A549 (cell line): ENCODE measurements around the gene CHD9. TPM values are rescaled to one million over a fixed set of nuclear protein-coding genes. Genes with fewer than 3 reads are reported as not detected.
A peak's percentile ranks its signal among the peaks of the same experiment; 100 is the strongest.

Source experiments
- ATAC-seq, 2 experiments: fragments of 200-7000 bp in 1 of 2; fragments of >200 bp in 1 of 2; cut with Nextera tagmentation in 1 of 2; cut with Tn5 transposase in 1 of 2; 3 replicates each; pipeline versions ENCODE4 v1.8.0 to v1.9.1; 2018 to 2020; ENCODE audit warnings: mild to moderate bottlenecking in 1 of 2, moderate library complexity in 1 of 2
- CTCF ChIA-PET: fragments of 300-600 bp; sonication (Branson Sonifier 250); formaldehyde crosslinking; extraction: SDS; loops from one replicate; lab custom pipeline; 2021; ENCODE audit warnings: antibody characterized with exemption, inconsistent platforms; lab: Yijun Ruan, JAX
- POLR2A ChIA-PET: fragments of 350-600 bp; formaldehyde crosslinking; extraction: SDS; loops from one replicate; lab custom pipeline; 2021; ENCODE audit warnings: antibody characterized with exemption, inconsistent platforms; lab: Yijun Ruan, JAX
- DNase-seq, 2 experiments: peaks; one replicate each; pipeline versions ENCODE4 v3.0.0 to v3.0.0-alpha.2; 2011 to 2016; ENCODE audit warnings: low read depth in 1 of 2, low spot score in 1 of 2
- FAIRE-seq: peaks from 2 replicates; lab custom pipeline; 2011; peaks lifted over from hg19 to GRCh38; lab: Jason Lieb, UNC
- H3K27ac ChIP-seq, 2 experiments: fragments of >200 bp; sonication (Bioruptor Twin); formaldehyde crosslinking; 3 replicates each; pipeline ENCODE4 v1.5.1; 2016 to 2017
- H3K4me1 ChIP-seq: fragments of >200 bp; sonication (Bioruptor Twin); formaldehyde crosslinking; 3 replicates; pipeline ENCODE4 v1.6.1; 2016
- H3K4me2 ChIP-seq: fragments of >200 bp; sonication (Bioruptor Twin); formaldehyde crosslinking; 3 replicates; pipeline ENCODE4 v1.6.1; 2016
- H3K4me3 ChIP-seq: fragments of >200 bp; sonication (Bioruptor Twin); formaldehyde crosslinking; 3 replicates; pipeline ENCODE4 v1.5.1; 2016
- H3K9me3 ChIP-seq: fragments of >200 bp; sonication (Bioruptor Twin); formaldehyde crosslinking; 3 replicates; pipeline ENCODE4 v1.6.1; 2016
- ATOH8 ChIP-seq: fragments of 250-450 bp; sonication (Bioruptor Pico); IDR thresholded peaks from 2 replicates; pipeline ENCODE4 v1.5.0; 2020; ENCODE audit warnings: low read depth, mild to moderate bottlenecking, moderate library complexity
- CHD4 ChIP-seq: fragments of 200-600 bp; sonication (generic); IDR thresholded peaks from 2 replicates; pipeline ENCODE4 v1.6.1; 2016; ENCODE audit warnings: antibody characterized with exemption, mild to moderate bottlenecking, borderline replicate concordance
- CTCF ChIP-seq: fragments of >200 bp; sonication (Bioruptor Twin); formaldehyde crosslinking; IDR thresholded peaks from 3 replicates; pipeline ENCODE4 v1.5.1; 2016
- E2F6 ChIP-seq: IDR thresholded peaks from 2 replicates; pipeline ENCODE4 v1.6.1; 2012; ENCODE audit warnings: low read depth, borderline replicate concordance
- EHF ChIP-seq: fragments of 250-450 bp; sonication (Bioruptor Pico); IDR thresholded peaks from 2 replicates; pipeline ENCODE4 v1.5.0; 2020; ENCODE audit warnings: mild to moderate bottlenecking
- ESRRA ChIP-seq: fragments of 150-350 bp; IDR thresholded peaks from 2 replicates; pipeline ENCODE4 v1.6.1; 2014; ENCODE audit warnings: mild to moderate bottlenecking, low read length, borderline replicate concordance
- HES2 ChIP-seq: fragments of >200 bp; sonication (Bioruptor Twin); formaldehyde crosslinking; IDR thresholded peaks from 2 replicates; pipeline ENCODE4 v1.6.1; 2016
- HEYL ChIP-seq: fragments of 250-450 bp; sonication (Bioruptor Pico); IDR thresholded peaks from 2 replicates; pipeline ENCODE4 v1.8.0; 2021; ENCODE audit warnings: mild to moderate bottlenecking, moderate library complexity
- HOXA7 ChIP-seq: fragments of 250-450 bp; sonication (Bioruptor Pico); IDR thresholded peaks from 2 replicates; pipeline ENCODE4 v1.5.0; 2020; ENCODE audit warnings: mild to moderate bottlenecking, moderate library complexity
- JUN ChIP-seq, 2 experiments: fragments of >200 bp; sonication (Bioruptor Twin); formaldehyde crosslinking; IDR thresholded peaks; 2 replicates in 1 of 2; 3 replicates in 1 of 2; pipeline ENCODE4 v1.6.1; 2016 to 2017
- MAFK ChIP-seq: fragments of 450-650 bp; IDR thresholded peaks from 2 replicates; pipeline ENCODE4 v1.6.1; 2014; ENCODE audit not compliant: partially characterized antibody
- NFE2L2 ChIP-seq: fragments of 150-350 bp; conservative IDR thresholded peaks from 2 replicates; pipeline ENCODE4 v1.6.1; 2014; ENCODE audit warnings: low read length
- NPAS2 ChIP-seq: fragments of 250-450 bp; sonication (Bioruptor Pico); IDR thresholded peaks from 2 replicates; pipeline ENCODE4 v1.8.0; 2022; ENCODE audit warnings: mild to moderate bottlenecking, moderate library complexity, borderline replicate concordance
- NR3C1 ChIP-seq: fragments of >200 bp; sonication (Bioruptor Twin); formaldehyde crosslinking; IDR thresholded peaks from 3 replicates; pipeline ENCODE4 v1.6.1; 2017
- PHF8 ChIP-seq: fragments of 200-600 bp; sonication (generic); IDR thresholded peaks from 2 replicates; pipeline ENCODE4 v1.6.1; 2016; ENCODE audit warnings: low read depth, mild to moderate bottlenecking, antibody characterized with exemption, moderate library complexity, borderline replicate concordance
- POLR2AphosphoS2 ChIP-seq: conservative IDR thresholded peaks from 2 replicates; pipeline ENCODE4 v1.6.1; 2012; ENCODE audit warnings: low read length, improper control_type of control experiment, inconsistent platforms
- RAD21 ChIP-seq, 2 experiments: fragments of >200 bp in 1 of 2; sonication (Bioruptor Twin) in 1 of 2; formaldehyde crosslinking in 1 of 2; IDR thresholded peaks in 1 of 2; conservative IDR thresholded peaks in 1 of 2; 2 replicates in 1 of 2; 3 replicates in 1 of 2; pipeline ENCODE4 v1.6.1; 2012 to 2018; ENCODE audit warnings: inconsistent platforms in 1 of 2
- RARB ChIP-seq: fragments of 250-450 bp; sonication (Bioruptor Pico); IDR thresholded peaks from 2 replicates; pipeline ENCODE4 v1.8.0; 2021; ENCODE audit warnings: mild to moderate bottlenecking, moderate library complexity
- RCOR1 ChIP-seq: fragments of 150-350 bp; IDR thresholded peaks from 2 replicates; pipeline ENCODE4 v1.6.1; 2014; ENCODE audit warnings: antibody characterized with exemption, low read length, low read depth
- REST ChIP-seq: fragments of 200-600 bp; sonication (generic); IDR thresholded peaks from 2 replicates; pipeline ENCODE4 v1.6.1; 2016; ENCODE audit warnings: antibody characterized with exemption, mild to moderate bottlenecking, moderate library complexity
- RFX5 ChIP-seq: fragments of 450-650 bp; IDR thresholded peaks from 2 replicates; pipeline ENCODE4 v1.7.1; 2014; ENCODE audit warnings: antibody characterized with exemption, mild to moderate bottlenecking, moderate library complexity
- SMC3 ChIP-seq: fragments of >200 bp; sonication (Bioruptor Twin); formaldehyde crosslinking; IDR thresholded peaks from 3 replicates; pipeline ENCODE4 v1.6.1; 2018; ENCODE audit warnings: inconsistent platforms
- SREBF2 ChIP-seq: fragments of 450-650 bp; IDR thresholded peaks from 2 replicates; pipeline ENCODE4 v1.6.1; 2014; ENCODE audit warnings: mild to moderate bottlenecking, moderate library complexity
- ZC3H11A ChIP-seq: fragments of 450-650 bp; IDR thresholded peaks from 2 replicates; pipeline ENCODE4 v1.6.1; 2014; ENCODE audit warnings: antibody characterized with exemption, mild to moderate bottlenecking
- ZFP36 ChIP-seq: fragments of 450-650 bp; IDR thresholded peaks from 2 replicates; pipeline ENCODE4 v1.6.1; 2014; ENCODE audit warnings: borderline replicate concordance; ENCODE audit not compliant: partially characterized antibody
- ZNF302 ChIP-seq: fragments of 250-450 bp; sonication (Bioruptor Pico); IDR thresholded peaks from 2 replicates; pipeline ENCODE4 v1.9.0; 2021; ENCODE audit warnings: inconsistent platforms, mild to moderate bottlenecking, moderate library complexity
- WGBS: methylation state at CpG from one replicate; pipeline ENCODE4 v1.1.6; 2017; ENCODE audit errors: missing lambda C conversion rate; 5-methylcytosine and 5-hydroxymethylcytosine counted together
- polyA plus RNA-seq, 4 experiments: library from polyadenylated mRNA; depleted of rRNA in 3 of 4; stranded (reverse); fragments of >200 nt; fragmentation: RNase III in 1 of 4; extraction: RNeasy Plus Mini Kit Qiagen cat#74134 plus additional on column Dnase treatment in 1 of 4; gene quantifications; 2 replicates in 3 of 4; 3 replicates in 1 of 4; pipeline ENCODE4 v1.2.3, GENCODE V29; 2011 to 2017

The CHD9 gene
- polyA plus RNA-seq, 2 of the 4 experiments (the other 2 are of a cell fraction): 17.8 to 51.6 TPM

GRCh38 chr16:53209877-53210276, 155.1 kb downstream of the CHD9 start:
- peak overlapping the region; percentile 96 for H3K4me2 ChIP-seq
- DNase-seq: no peak
- H3K4me1 ChIP-seq: peaks cover 41% of the 10 kb centered on the region
- TF ChIP-seq JUN (IDR thresholded peaks at IDR 0.05): no peak
- TF ChIP-seq ZFP36: no peak
- no peak for TF ChIP-seq HES2
- TF ChIP-seq ZNF302 (CRISPR knock-in tag): no peak
- TF ChIP-seq PHF8: no peak
- TF ChIP-seq RFX5: no peak
- no peak for TF ChIP-seq MAFK
- TF ChIP-seq SMC3: no peak
- TF ChIP-seq EHF (CRISPR knock-in tag): no peak
- no peak for TF ChIP-seq RCOR1
- TF ChIP-seq POLR2AphosphoS2: no peak
- no peak for TF ChIP-seq CHD4
- TF ChIP-seq CTCF: no peak
- peak overlapping the region in 1 of 2 experiments; percentile 89; a peak in 3 of 6 replicates for H3K27ac ChIP-seq
- CTCF ChIA-PET: interaction anchor here (2.1 kb wide), 1 partner anchor 155 kb away, joined by 5 read pairs; the partner anchor contains the start of gene CHD9
- 20% methylated on average over 2 of the region's 2 CpGs for WGBS
- no peaks in the 10 kb centered on the region for H3K9me3 ChIP-seq
- peak overlapping the region; percentile 52 for H3K4me3 ChIP-seq
- ATAC-seq: no peak
- POLR2A ChIA-PET: no interaction called here
- no peak for FAIRE-seq

- WGBS: 73% methylated on average over 3 of the region's 3 CpGs
- ChIA-PET POLR2A (no interaction called here), CTCF (no interaction called here)
- Histone ChIP-seq H3K27ac (no peak overlapping the region), H3K4me2 (peak overlapping the region; percentile 96), H3K4me3 (peak overlapping the region; percentile 52; the same call in 1 of the 3 replicates), H3K9me3 (no peaks in the 10 kb centered on the region), H3K4me1 (peaks cover 41% of the 10 kb centered on the region)
- DNase-seq: no peak
- TF ChIP-seq E2F6: no peak
- TF ChIP-seq RARB (CRISPR knock-in tag): no peak
- TF ChIP-seq NR3C1: no peak
- TF ChIP-seq REST: no peak
- TF ChIP-seq POLR2AphosphoS2: no peak
- no peak for TF ChIP-seq RFX5
- TF ChIP-seq HEYL: no peak
- TF ChIP-seq NFE2L2: no peak
- no peak for TF ChIP-seq NPAS2 (CRISPR knock-in tag)
- TF ChIP-seq ESRRA: no peak
- no peak for TF ChIP-seq RAD21 (conservative IDR thresholded peaks at IDR 0.05 in 1 of 2, IDR thresholded peaks at IDR 0.05 in 1 of 2)
- no peak for TF ChIP-seq HOXA7
- no peak for TF ChIP-seq ZC3H11A
- TF ChIP-seq SREBF2: no peak
- no peak for TF ChIP-seq ATOH8 (CRISPR knock-in tag)
- TF ChIP-seq HES2: no peak
- ATAC-seq: no peak
- no peak for FAIRE-seq
These were observed 156.5 kb downstream of the CHD9 start for GRCh38 chr16:53211253-53211652.
